A673 (cell line): ENCODE data around the gene GRAMD1B. TPM values are rescaled to one million over a fixed set of nuclear protein-coding genes. Genes with fewer than 3 reads are reported as not detected.

Source experiments
- BruUV-seq: library from RNA; stranded (reverse); fragments of 400-500 nt; replicated peaks from 2 replicates; lab custom pipeline; 2021; lab: Mats Ljungman, UMichigan
- CTCF ChIA-PET: fragments of 300-600 bp; sonication (Branson Sonifier 250); formaldehyde crosslinking; loops from one replicate; lab custom pipeline; 2022; ENCODE audit warnings: antibody characterized with exemption; lab: Charles Lee
- POLR2A ChIA-PET: fragments of 300-600 bp; sonication (Branson Sonifier 250); formaldehyde crosslinking; loops from one replicate; lab custom pipeline; 2022; ENCODE audit warnings: antibody characterized with exemption; ENCODE audit not compliant: low non-redundant PET; lab: Charles Lee
- DNase-seq: peaks from one replicate; pipeline ENCODE4 v3.0.0-alpha.2; 2015; ENCODE audit warnings: low spot score
- H3K27ac ChIP-seq: fragments of 200-600 bp; sonication (generic); 2 replicates; pipeline ENCODE4 v1.5.1; 2016; ENCODE audit warnings: mixed run types, low read depth, mild to moderate bottlenecking, mixed read lengths, antibody characterized with exemption, low read length; ENCODE audit not compliant: poor library complexity, severe bottlenecking
- H3K27me3 ChIP-seq: fragments of 200-600 bp; sonication (generic); replicated peaks from 2 replicates; pipeline ENCODE4 v1.6.1; 2017; ENCODE audit warnings: mixed run types, low read depth, mild to moderate bottlenecking, mixed read lengths, antibody characterized with exemption, low read length; ENCODE audit not compliant: insufficient read depth, poor library complexity
- H3K36me3 ChIP-seq: fragments of 200-600 bp; sonication (generic); 2 replicates; pipeline ENCODE4 v1.6.1; 2016; ENCODE audit warnings: mixed run types, mild to moderate bottlenecking, mixed read lengths, antibody characterized with exemption, low read length; ENCODE audit not compliant: insufficient read depth, poor library complexity, severe bottlenecking
- H3K4me1 ChIP-seq: fragments of 200-600 bp; sonication (generic); 2 replicates; pipeline ENCODE4 v1.6.1; 2017; ENCODE audit warnings: mixed run types, mild to moderate bottlenecking, mixed read lengths, antibody characterized with exemption, low read length; ENCODE audit not compliant: insufficient read depth, poor library complexity, severe bottlenecking
- H3K4me3 ChIP-seq: fragments of 200-600 bp; sonication (generic); 2 replicates; pipeline ENCODE4 v1.5.1; 2016; ENCODE audit warnings: low read depth, mixed run types, mild to moderate bottlenecking, mixed read lengths, low read length; ENCODE audit not compliant: poor library complexity, severe bottlenecking
- H3K9me3 ChIP-seq: fragments of 200-600 bp; sonication (generic); 2 replicates; pipeline ENCODE4 v1.6.1; 2016; ENCODE audit warnings: mixed run types, low read depth, mild to moderate bottlenecking, mixed read lengths, antibody characterized with exemption, low read length; ENCODE audit not compliant: poor library complexity, severe bottlenecking
- EZH2 ChIP-seq: fragments of 200-600 bp; sonication (generic); IDR thresholded peaks from 2 replicates; pipeline ENCODE4 v1.6.1; 2017; ENCODE audit warnings: borderline replicate concordance, low read depth, mild to moderate bottlenecking, mixed read lengths, antibody characterized with exemption, low read length; ENCODE audit not compliant: poor library complexity, severe bottlenecking
- intact Hi-C: fragments of 100-400 bp; cut with micrococcal nuclease; formaldehyde crosslinking; loops from one replicate; pipeline ENCODE4 v1.10.0; 2022; ENCODE audit not compliant: unreplicated experiment
- total RNA-seq: library from RNA; stranded (reverse); gene quantifications from 2 replicates; pipeline ENCODE4 v1.2.3, GENCODE V29; 2021
- TF ChIP-seq, protein P1 (sequence below): fragments of 300-800, 200-600 bp; sonication (generic); conservative IDR thresholded peaks from 2 replicates; pipeline ENCODE4 v1.5.1; 2017; ENCODE audit warnings: low read depth, mild to moderate bottlenecking, antibody characterized with exemption, low read length, moderate library complexity, mixed read lengths

The GRAMD1B gene
- total RNA-seq, 1 experiment from 2014 or later: 13.0 TPM

DNA sequence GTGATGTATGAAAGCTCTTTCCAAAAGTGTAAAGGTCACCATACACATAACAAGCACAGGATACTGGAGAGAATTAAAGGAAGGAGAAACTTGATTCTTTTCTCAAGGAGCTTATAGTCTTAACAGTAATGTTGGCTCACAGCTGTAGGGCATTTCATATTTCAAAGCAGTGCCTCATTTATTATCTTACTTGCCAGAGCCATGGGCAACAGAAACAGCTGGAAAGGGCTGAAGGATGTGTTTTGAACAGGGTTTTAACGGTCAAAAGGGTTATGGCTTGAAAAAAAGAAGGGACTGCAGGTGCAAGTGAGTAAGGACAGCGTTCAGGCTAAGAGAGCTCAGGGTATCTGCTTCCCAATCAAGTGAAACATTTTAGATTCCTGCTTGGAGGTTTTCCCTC lies 2.7 kb upstream of the GRAMD1B start:
- H3K9me3 ChIP-seq: no peaks in the 10 kb centered on the region
- peaks cover 4% of the 10 kb centered on the region for H3K27me3 ChIP-seq
- ChIA-PET POLR2A (no interaction called here), CTCF (no interaction called here)
- BruUV-seq: no TSS peak
- H3K27ac ChIP-seq: no peak overlapping the region
- DNase-seq: no peak
- H3K36me3 ChIP-seq: no peaks in the 10 kb centered on the region
- H3K4me1 ChIP-seq: peaks cover 15% of the 10 kb centered on the region
- TF ChIP-seq EZH2: no peak
- TF ChIP-seq, protein P1, sequence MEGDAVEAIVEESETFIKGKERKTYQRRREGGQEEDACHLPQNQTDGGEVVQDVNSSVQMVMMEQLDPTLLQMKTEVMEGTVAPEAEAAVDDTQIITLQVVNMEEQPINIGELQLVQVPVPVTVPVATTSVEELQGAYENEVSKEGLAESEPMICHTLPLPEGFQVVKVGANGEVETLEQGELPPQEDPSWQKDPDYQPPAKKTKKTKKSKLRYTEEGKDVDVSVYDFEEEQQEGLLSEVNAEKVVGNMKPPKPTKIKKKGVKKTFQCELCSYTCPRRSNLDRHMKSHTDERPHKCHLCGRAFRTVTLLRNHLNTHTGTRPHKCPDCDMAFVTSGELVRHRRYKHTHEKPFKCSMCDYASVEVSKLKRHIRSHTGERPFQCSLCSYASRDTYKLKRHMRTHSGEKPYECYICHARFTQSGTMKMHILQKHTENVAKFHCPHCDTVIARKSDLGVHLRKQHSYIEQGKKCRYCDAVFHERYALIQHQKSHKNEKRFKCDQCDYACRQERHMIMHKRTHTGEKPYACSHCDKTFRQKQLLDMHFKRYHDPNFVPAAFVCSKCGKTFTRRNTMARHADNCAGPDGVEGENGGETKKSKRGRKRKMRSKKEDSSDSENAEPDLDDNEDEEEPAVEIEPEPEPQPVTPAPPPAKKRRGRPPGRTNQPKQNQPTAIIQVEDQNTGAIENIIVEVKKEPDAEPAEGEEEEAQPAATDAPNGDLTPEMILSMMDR: no peak
- no peak overlapping the region for H3K4me3 ChIP-seq
- intact Hi-C loops: no loop called here

DNA sequence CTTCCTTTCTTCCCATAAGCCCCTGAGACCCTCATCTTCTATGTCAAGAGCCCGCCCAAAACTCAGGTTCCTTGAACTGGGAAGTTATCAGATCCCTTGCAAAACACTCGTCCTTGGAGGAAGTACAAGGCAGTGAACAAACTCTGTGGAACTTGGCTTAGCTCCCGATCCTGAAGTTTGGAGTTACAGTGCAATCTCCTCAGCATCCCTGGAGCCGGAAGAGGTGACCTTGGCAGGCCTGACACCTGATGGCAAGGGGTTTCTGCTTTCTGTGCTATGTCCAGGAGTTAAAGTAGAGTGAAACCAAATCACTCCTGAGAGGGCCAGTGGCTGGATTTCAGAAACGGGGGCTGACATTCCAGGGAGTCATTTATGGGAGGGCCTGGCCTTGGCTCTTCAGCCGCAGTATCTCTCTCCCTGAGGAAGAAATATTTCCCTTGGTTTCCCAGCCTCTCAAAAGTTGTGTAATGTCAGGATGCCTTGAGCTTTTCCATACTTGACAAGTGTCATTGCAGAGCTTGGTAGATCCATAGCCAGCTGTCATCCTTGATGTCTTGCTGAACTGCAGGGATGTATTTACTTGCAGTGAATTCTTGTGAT lies 1.9 kb upstream of the GRAMD1B start:
- ChIA-PET POLR2A (no interaction called here), CTCF (no interaction called here)
- no TSS peak for BruUV-seq
- no peak overlapping the region for H3K4me3 ChIP-seq
- H3K4me1 ChIP-seq: peaks cover 15% of the 10 kb centered on the region
- H3K27ac ChIP-seq: no peak overlapping the region
- DNase-seq: no peak
- H3K27me3 ChIP-seq: peaks cover 1% of the 10 kb centered on the region
- H3K36me3 ChIP-seq: no peaks in the 10 kb centered on the region
- TF ChIP-seq, protein P1: no peak
- TF ChIP-seq EZH2: no peak
- intact Hi-C loops: no loop called here
- H3K9me3 ChIP-seq: no peaks in the 10 kb centered on the region

DNA sequence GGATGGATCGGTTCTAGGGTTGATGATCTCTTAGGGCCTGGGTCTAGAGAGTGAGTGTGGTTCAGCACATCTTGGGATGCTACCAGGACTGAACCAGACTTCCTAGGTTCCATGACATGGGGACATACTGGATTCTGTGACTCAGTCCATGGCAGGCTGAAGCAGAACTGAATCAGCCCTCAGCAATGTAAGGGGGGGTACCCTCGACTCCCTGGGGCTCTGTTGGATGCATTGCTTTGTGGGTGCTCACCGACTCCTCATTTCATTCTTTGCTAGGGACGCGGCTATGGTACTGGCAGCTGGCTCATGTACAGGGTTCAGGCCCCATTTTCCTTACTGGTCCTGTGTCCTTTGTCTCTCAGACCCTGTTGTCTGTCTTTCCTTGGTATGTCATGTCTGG lies 733 bp upstream of the GRAMD1B start:
- ChIA-PET POLR2A (no interaction called here), CTCF (interaction anchor here (0.6 kb wide), 1 partner anchor 321 kb away, joined by 7 read pairs; no protein-coding TSS in a partner anchor)
- intact Hi-C loops: no loop called here
- peak overlapping the region; percentile 77 for H3K4me3 ChIP-seq
- H3K27me3 ChIP-seq: no peaks in the 10 kb centered on the region
- H3K27ac ChIP-seq: peak overlapping the region; percentile 12
- H3K4me1 ChIP-seq: peaks cover 16% of the 10 kb centered on the region
- no peaks in the 10 kb centered on the region for H3K36me3 ChIP-seq
- TF ChIP-seq, protein P1: no peak
- no peak for TF ChIP-seq EZH2
- DNase-seq: no peak
- BruUV-seq: no TSS peak
- H3K9me3 ChIP-seq: no peaks in the 10 kb centered on the region
